HepG2 (cell line): ENCODE data around the gene AP5B1. TPM values are rescaled to one million over a fixed set of nuclear protein-coding genes. Genes with fewer than 3 reads are reported as not detected.

Experiments used
- ATAD3A ChIP-seq: sonication (generic); formaldehyde crosslinking; IDR thresholded peaks from 2 replicates; pipeline ENCODE4 v1.4.0; 2020; ENCODE audit warnings: missing genetic modification reagents
- CBX5 ChIP-seq: sonication (generic); formaldehyde crosslinking; IDR thresholded peaks from 2 replicates; pipeline ENCODE4 v1.4.0; 2020; ENCODE audit warnings: missing genetic modification reagents, borderline replicate concordance
- ELF3 ChIP-seq: IDR thresholded peaks from 2 replicates; pipeline ENCODE4 v1.6.1; 2016; ENCODE audit warnings: missing genetic modification reagents, missing compliant biosample characterization
- GRHL1 ChIP-seq: sonication (generic); formaldehyde crosslinking; conservative IDR thresholded peaks from 2 replicates; pipeline ENCODE4 v1.8.0; 2022; ENCODE audit warnings: missing genetic modification reagents
- HCFC1 ChIP-seq: fragments of 150-350 bp; IDR thresholded peaks from 2 replicates; pipeline ENCODE4 v1.6.1; 2014; ENCODE audit warnings: low read depth, low read length
- HOXA9 ChIP-seq: sonication (generic); formaldehyde crosslinking; IDR thresholded peaks from 2 replicates; pipeline ENCODE4 v1.8.1; 2022; ENCODE audit warnings: missing genetic modification reagents, mild to moderate bottlenecking, moderate library complexity, borderline replicate concordance
- KLF9 ChIP-seq: IDR thresholded peaks from 2 replicates; pipeline ENCODE4 v1.6.1; 2016; ENCODE audit warnings: low read depth
- MXD4 ChIP-seq: IDR thresholded peaks from 2 replicates; pipeline ENCODE4 v1.6.1; 2016; ENCODE audit warnings: mild to moderate bottlenecking, missing biosample characterization, missing genetic modification reagents
- NCOA2 ChIP-seq: sonication (generic); formaldehyde crosslinking; IDR thresholded peaks from 2 replicates; pipeline ENCODE4 v1.8.0; 2022; ENCODE audit warnings: inconsistent platforms
- RARG ChIP-seq: sonication (generic); formaldehyde crosslinking; IDR thresholded peaks from 2 replicates; pipeline ENCODE4 v1.4.0; 2020; ENCODE audit warnings: low read depth, mild to moderate bottlenecking, missing genetic modification reagents
- SALL1 ChIP-seq: sonication (generic); formaldehyde crosslinking; IDR thresholded peaks from 2 replicates; pipeline ENCODE4 v1.8.0; 2022; ENCODE audit warnings: mild to moderate bottlenecking, missing genetic modification reagents
- SMAD1 ChIP-seq: sonication (generic); formaldehyde crosslinking; IDR thresholded peaks from 2 replicates; pipeline ENCODE4 v1.4.0; 2020; ENCODE audit warnings: missing genetic modification reagents, low read depth, mild to moderate bottlenecking, borderline replicate concordance
- SOX13 ChIP-seq, 3 experiments: fragments of 450-650 bp in 1 of 3; sonication (generic) in 1 of 3; formaldehyde crosslinking in 1 of 3; IDR thresholded peaks in 2 of 3; conservative IDR thresholded peaks in 1 of 3; 2 replicates each; pipeline versions ENCODE4 v1.5.0 to v1.6.1; 2016 to 2020; ENCODE audit warnings: antibody characterized with exemption in 1 of 3, mild to moderate bottlenecking in 1 of 3, missing compliant biosample characterization in 1 of 3, missing genetic modification reagents in 1 of 3, moderate library complexity in 1 of 3
- SPEN ChIP-seq: sonication (generic); formaldehyde crosslinking; IDR thresholded peaks from 2 replicates; pipeline ENCODE4 v1.5.1; 2020; ENCODE audit warnings: low read depth, mild to moderate bottlenecking, missing genetic modification reagents
- ZNF224 ChIP-seq: sonication (generic); formaldehyde crosslinking; IDR thresholded peaks from 2 replicates; pipeline ENCODE4 v1.5.0; 2020; ENCODE audit warnings: mild to moderate bottlenecking, missing genetic modification reagents
- ZNF33B ChIP-seq: sonication (generic); formaldehyde crosslinking; IDR thresholded peaks from 2 replicates; pipeline ENCODE4 v1.5.1; 2020; ENCODE audit warnings: mild to moderate bottlenecking, missing genetic modification reagents
- ZNF75D ChIP-seq: sonication (generic); formaldehyde crosslinking; IDR thresholded peaks from 2 replicates; pipeline ENCODE4 v1.8.1; 2023; ENCODE audit warnings: missing genetic modification reagents, mild to moderate bottlenecking, borderline replicate concordance
- ZNF761 ChIP-seq: sonication (generic); formaldehyde crosslinking; conservative IDR thresholded peaks from 2 replicates; pipeline ENCODE4 v1.4.0; 2020; ENCODE audit warnings: mild to moderate bottlenecking, missing genetic modification reagents
- ZSCAN12 ChIP-seq: sonication (generic); formaldehyde crosslinking; IDR thresholded peaks from 2 replicates; pipeline ENCODE4 v1.9.0; 2021; ENCODE audit warnings: mild to moderate bottlenecking, missing genetic modification reagents
- polyA plus RNA-seq, 8 experiments: library from polyadenylated mRNA; depleted of rRNA in 3 of 8; stranded (reverse) in 7 of 8; unstranded in 1 of 8; fragments of >200 nt; fragmentation: Illumina TruSeq in 4 of 8; extraction: Trizol in 4 of 8; gene quantifications; 2 replicates each; pipeline versions ENCODE4 v1.2.1 to v1.2.3, GENCODE V29; 2011 to 2016; ENCODE audit warnings: low read depth in 4 of 8, missing spikeins in 1 of 8, mixed read lengths in 1 of 8; ENCODE audit not compliant: insufficient read depth in 1 of 8
- total RNA-seq, 5 experiments: library from RNA; depleted of rRNA; stranded (reverse); fragments of >200 nt; fragmentation: Illumina TruSeq; extraction: Trizol; gene quantifications; 2 replicates each; pipeline ENCODE4 v1.2.3, GENCODE V29; 2016; ENCODE audit warnings: low read depth in 1 of 5
- TF ChIP-seq, protein P1 (sequence below): sonication (generic); formaldehyde crosslinking; IDR thresholded peaks from 2 replicates; pipeline ENCODE4 v1.8.0; 2022; ENCODE audit warnings: missing genetic modification reagents, mild to moderate bottlenecking, borderline replicate concordance
- TF ChIP-seq, protein P2 (sequence below): sonication (generic); formaldehyde crosslinking; IDR thresholded peaks from 2 replicates; pipeline ENCODE4 v1.4.0; 2020; ENCODE audit warnings: mild to moderate bottlenecking, missing genetic modification reagents
- TF ChIP-seq, protein P3 (sequence below): sonication (generic); formaldehyde crosslinking; IDR thresholded peaks from 2 replicates; pipeline ENCODE4 v1.5.1; 2020; ENCODE audit warnings: missing genetic modification reagents, mild to moderate bottlenecking, borderline replicate concordance

Gene AP5B1
- total and polyA plus RNA-seq, 2 of the 13 experiments (the other 11 are each of a cell fraction or from before 2014, with no cell fraction given), result 1.7 to 4.4 TPM

- TF ChIP-seq KLF9 (CRISPR knock-in tag) (no peak), HOXA9 (no peak), ELF3 (CRISPR knock-in tag) (no peak), CBX5 (no peak), SALL1 (CRISPR knock-in tag) (peak; percentile 46; the same call in 1 of the 2 replicates), SPEN (CRISPR knock-in tag) (peak; percentile 18; the same call in 1 of the 2 replicates), GRHL1 (CRISPR knock-in tag) (no peak), MXD4 (CRISPR knock-in tag) (no peak), ZNF75D (CRISPR knock-in tag) (no peak), ZNF224 (CRISPR knock-in tag) (no peak), SOX13 (IDR thresholded peaks at IDR 0.05) (no peak), SOX13 (CRISPR knock-in tag; conservative IDR thresholded peaks at IDR 0.05 in 1 of 2, IDR thresholded peaks at IDR 0.05 in 1 of 2) (no peak), NCOA2 (CRISPR knock-in tag) (no peak), HCFC1 (no peak), ZSCAN12 (CRISPR knock-in tag) (no peak), ZNF761 (CRISPR knock-in tag) (no peak), RARG (no peak), ATAD3A (CRISPR knock-in tag) (no peak), SMAD1 (CRISPR knock-in tag) (no peak), ZNF33B (CRISPR knock-in tag) (no peak)
- TF ChIP-seq, protein P1, sequence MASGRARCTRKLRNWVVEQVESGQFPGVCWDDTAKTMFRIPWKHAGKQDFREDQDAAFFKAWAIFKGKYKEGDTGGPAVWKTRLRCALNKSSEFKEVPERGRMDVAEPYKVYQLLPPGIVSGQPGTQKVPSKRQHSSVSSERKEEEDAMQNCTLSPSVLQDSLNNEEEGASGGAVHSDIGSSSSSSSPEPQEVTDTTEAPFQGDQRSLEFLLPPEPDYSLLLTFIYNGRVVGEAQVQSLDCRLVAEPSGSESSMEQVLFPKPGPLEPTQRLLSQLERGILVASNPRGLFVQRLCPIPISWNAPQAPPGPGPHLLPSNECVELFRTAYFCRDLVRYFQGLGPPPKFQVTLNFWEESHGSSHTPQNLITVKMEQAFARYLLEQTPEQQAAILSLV (CRISPR knock-in tag), result peak; percentile 28; the same call in 1 of the 2 replicates
- TF ChIP-seq, protein P2, sequence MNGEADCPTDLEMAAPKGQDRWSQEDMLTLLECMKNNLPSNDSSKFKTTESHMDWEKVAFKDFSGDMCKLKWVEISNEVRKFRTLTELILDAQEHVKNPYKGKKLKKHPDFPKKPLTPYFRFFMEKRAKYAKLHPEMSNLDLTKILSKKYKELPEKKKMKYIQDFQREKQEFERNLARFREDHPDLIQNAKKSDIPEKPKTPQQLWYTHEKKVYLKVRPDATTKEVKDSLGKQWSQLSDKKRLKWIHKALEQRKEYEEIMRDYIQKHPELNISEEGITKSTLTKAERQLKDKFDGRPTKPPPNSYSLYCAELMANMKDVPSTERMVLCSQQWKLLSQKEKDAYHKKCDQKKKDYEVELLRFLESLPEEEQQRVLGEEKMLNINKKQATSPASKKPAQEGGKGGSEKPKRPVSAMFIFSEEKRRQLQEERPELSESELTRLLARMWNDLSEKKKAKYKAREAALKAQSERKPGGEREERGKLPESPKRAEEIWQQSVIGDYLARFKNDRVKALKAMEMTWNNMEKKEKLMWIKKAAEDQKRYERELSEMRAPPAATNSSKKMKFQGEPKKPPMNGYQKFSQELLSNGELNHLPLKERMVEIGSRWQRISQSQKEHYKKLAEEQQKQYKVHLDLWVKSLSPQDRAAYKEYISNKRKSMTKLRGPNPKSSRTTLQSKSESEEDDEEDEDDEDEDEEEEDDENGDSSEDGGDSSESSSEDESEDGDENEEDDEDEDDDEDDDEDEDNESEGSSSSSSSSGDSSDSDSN (CRISPR knock-in tag), result peak; percentile 53; the same call in 1 of the 2 replicates
- TF ChIP-seq, protein P3, sequence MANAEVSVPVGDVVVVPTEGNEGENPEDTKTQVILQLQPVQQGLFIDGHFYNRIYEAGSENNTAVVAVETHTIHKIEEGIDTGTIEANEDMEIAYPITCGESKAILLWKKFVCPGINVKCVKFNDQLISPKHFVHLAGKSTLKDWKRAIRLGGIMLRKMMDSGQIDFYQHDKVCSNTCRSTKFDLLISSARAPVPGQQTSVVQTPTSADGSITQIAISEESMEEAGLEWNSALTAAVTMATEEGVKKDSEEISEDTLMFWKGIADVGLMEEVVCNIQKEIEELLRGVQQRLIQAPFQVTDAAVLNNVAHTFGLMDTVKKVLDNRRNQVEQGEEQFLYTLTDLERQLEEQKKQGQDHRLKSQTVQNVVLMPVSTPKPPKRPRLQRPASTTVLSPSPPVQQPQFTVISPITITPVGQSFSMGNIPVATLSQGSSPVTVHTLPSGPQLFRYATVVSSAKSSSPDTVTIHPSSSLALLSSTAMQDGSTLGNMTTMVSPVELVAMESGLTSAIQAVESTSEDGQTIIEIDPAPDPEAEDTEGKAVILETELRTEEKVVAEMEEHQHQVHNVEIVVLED (CRISPR knock-in tag), result no peak
Observed at GRCh38 chr11:65794570-65795510, 14.1 kb upstream of the AP5B1 start (continued).
